DOHH2 (cell line): ENCODE data around the gene CHN2.

Experiments used
- H3F3A ChIP-seq: fragments of 200-600 bp; sonication (generic), shearing (Covaris generic); 2 replicates; pipeline ENCODE4 v1.6.0; 2016; ENCODE audit warnings: antibody characterized with exemption, mild to moderate bottlenecking; ENCODE audit not compliant: control insufficient read depth, insufficient read depth
- H3K27ac ChIP-seq: fragments of 200-600 bp; sonication (generic); 2 replicates; pipeline ENCODE4 v1.5.1; 2014; ENCODE audit warnings: low read depth, mild to moderate bottlenecking, low read length, moderate library complexity
- H3K27me3 ChIP-seq: fragments of 200-600 bp; sonication (generic); 2 replicates; pipeline ENCODE4 v1.6.1; 2014; ENCODE audit warnings: mild to moderate bottlenecking, low read length, mixed read lengths; ENCODE audit not compliant: control insufficient read depth
- H3K36me3 ChIP-seq: fragments of 200-600 bp; sonication (generic); 2 replicates; pipeline ENCODE4 v1.6.1; 2014; ENCODE audit warnings: mild to moderate bottlenecking, low read length, moderate library complexity, mixed read lengths; ENCODE audit not compliant: control insufficient read depth
- H3K4me1 ChIP-seq: fragments of 200-600 bp; sonication (generic); 2 replicates; pipeline ENCODE4 v1.6.1; 2014; ENCODE audit warnings: mild to moderate bottlenecking, low read length, mixed read lengths; ENCODE audit not compliant: control insufficient read depth
- H3K4me2 ChIP-seq: fragments of 200-600 bp; sonication (generic); 2 replicates; pipeline ENCODE4 v1.6.0; 2014; ENCODE audit warnings: mild to moderate bottlenecking, low read length, moderate library complexity
- H3K4me3 ChIP-seq: fragments of 200-600 bp; sonication (generic); 2 replicates; pipeline ENCODE4 v1.5.1; 2014; ENCODE audit warnings: mild to moderate bottlenecking, low read length, mixed read lengths
- H3K79me2 ChIP-seq: fragments of 200-600 bp; sonication (generic); 2 replicates; pipeline ENCODE4 v1.6.1; 2014; ENCODE audit warnings: mild to moderate bottlenecking, low read length, mixed read lengths; ENCODE audit not compliant: control insufficient read depth
- H3K9me2 ChIP-seq: fragments of 200-600 bp; sonication (generic); replicated peaks from 2 replicates; pipeline ENCODE4 v1.6.1; 2014; ENCODE audit warnings: mild to moderate bottlenecking, low read length, mixed read lengths; ENCODE audit not compliant: control insufficient read depth
- H3K9me3 ChIP-seq: fragments of 200-600 bp; sonication (generic); 2 replicates; pipeline ENCODE4 v1.6.1; 2014; ENCODE audit warnings: antibody characterized with exemption, low read length, mixed read lengths; ENCODE audit not compliant: control insufficient read depth, insufficient read depth
- H4K20me1 ChIP-seq: fragments of 200-600 bp; sonication (generic); 2 replicates; pipeline ENCODE4 v1.6.0; 2014; ENCODE audit warnings: low read depth, mild to moderate bottlenecking, antibody characterized with exemption, low read length, moderate library complexity; ENCODE audit not compliant: control insufficient read depth, insufficient read depth
- CTCF ChIP-seq: fragments of 200-600 bp; sonication (generic); IDR thresholded peaks from one replicate; pipeline ENCODE4 v1.5.1; 2014; ENCODE audit warnings: antibody characterized with exemption, mild to moderate bottlenecking, low read depth, low read length; ENCODE audit not compliant: poor library complexity, severe bottlenecking
- EZH2phosphoT487 ChIP-seq: fragments of 200-600 bp; sonication (generic); IDR thresholded peaks from 2 replicates; pipeline ENCODE4 v1.6.1; 2017; ENCODE audit warnings: borderline replicate concordance, mild to moderate bottlenecking, antibody characterized with exemption, low read length, moderate library complexity, mixed read lengths

The CHN2 gene

GRCh38 chr7:29418056-29418455 is 223.5 kb downstream of the CHN2 start:
- no peaks in the 10 kb centered on the region for H3F3A ChIP-seq

GRCh38 chr7:29418651-29419050 is 224.1 kb downstream of the CHN2 start:
- no peaks in the 10 kb centered on the region for H3F3A ChIP-seq
- 0 out of 2 replicates have a peak, but pooled peaks cover 3% of the 10 kb centered on the region for H3K4me1 ChIP-seq

More at GRCh38 chr7:29418056-29418455, 223.5 kb downstream of the CHN2 start:
- Histone ChIP-seq H3K4me1 (0 out of 2 replicates have a peak, but pooled peaks cover 3% of the 10 kb centered on the region), H3K27me3 (peaks cover 23% of the 10 kb centered on the region), H4K20me1 (no peaks in the 10 kb centered on the region), H3K79me2 (no peaks in the 10 kb centered on the region), H3K27ac (no peak overlapping the region), H3K4me3 (no peak overlapping the region), H3K9me3 (no peaks in the 10 kb centered on the region), H3K4me2 (no peak overlapping the region), H3K9me2 (no peaks in the 10 kb centered on the region), H3K36me3 (no peaks in the 10 kb centered on the region)
- TF ChIP-seq CTCF (no peak), EZH2phosphoT487 (no peak)

GRCh38 chr7:29420011-29420410 is 225.4 kb downstream of the CHN2 start:
- Histone ChIP-seq H3K27ac (no peak overlapping the region), H3F3A (no peaks in the 10 kb centered on the region), H3K4me2 (no peak overlapping the region), H3K9me2 (no peaks in the 10 kb centered on the region), H3K4me1 (peaks cover 12% of the 10 kb centered on the region), H4K20me1 (no peaks in the 10 kb centered on the region), H3K27me3 (peaks cover 33% of the 10 kb centered on the region), H3K79me2 (no peaks in the 10 kb centered on the region), H3K36me3 (no peaks in the 10 kb centered on the region), H3K9me3 (no peaks in the 10 kb centered on the region), H3K4me3 (no peak overlapping the region)
- TF ChIP-seq EZH2phosphoT487 (no peak), CTCF (no peak)

More at GRCh38 chr7:29418651-29419050, 224.1 kb downstream of the CHN2 start:
- H3K9me2 ChIP-seq = no peaks in the 10 kb centered on the region
- no peaks in the 10 kb centered on the region for H3K9me3 ChIP-seq
- no peak overlapping the region for H3K27ac ChIP-seq
- no peaks in the 10 kb centered on the region for H3K36me3 ChIP-seq
- H3K27me3 ChIP-seq = peaks cover 27% of the 10 kb centered on the region
- H3K79me2 ChIP-seq = no peaks in the 10 kb centered on the region
- H3K4me2 ChIP-seq = no peak overlapping the region
- H4K20me1 ChIP-seq = no peaks in the 10 kb centered on the region
- TF ChIP-seq EZH2phosphoT487 = no peak
- TF ChIP-seq CTCF = no peak
- no peak overlapping the region for H3K4me3 ChIP-seq
